Prostate gland (tissue), 2 donors: ENCODE measurements around the gene TMEM9B.

Experiments used
- CTCF ChIP-seq, 4 experiments: fragments of 200-600 bp in 2 of 4; fragments of 450-650 bp in 2 of 4; sonication (generic) in 2 of 4; IDR thresholded peaks; 1 replicate in 3 of 4; 2 replicates in 1 of 4; pipeline ENCODE4 v1.5.1; 2016 to 2019; ENCODE audit warnings: antibody characterized with exemption in 4 of 4, mild to moderate bottlenecking in 2 of 4, moderate library complexity in 2 of 4
- POLR2AphosphoS5 ChIP-seq: sonication (generic); formaldehyde crosslinking; IDR thresholded peaks from one replicate; pipeline ENCODE4 v1.6.1; 2017; ENCODE audit warnings: antibody characterized with exemption

GRCh38 chr11:8908099-8908498 lies 56.1 kb downstream of the TMEM9B start:
- TF ChIP-seq CTCF (IDR thresholded peaks at IDR 0.05) (no peak), POLR2AphosphoS5 (no peak)
